ENCODE measurements around the gene LALBA.
"Not testable (repeated sequence)": the region's sequence is repeated elsewhere in the genome, so short reads cannot be mapped to it uniquely, and the experiment has no call there.

Gene LALBA

GRCh38 chr12:48569946-48570345, at the start of gene LALBA:
LALBA (minus strand) TSS chr12:48570046; CDS start chr12:48570020, 26 bp downstream.
- DNase-seq, result no peak

GRCh38 chr12:48618541-48618940, 48.7 kb upstream of the LALBA start:
- no peak for DNase-seq

- DNase-seq, result no peak
These were observed 45.8 kb upstream of the LALBA start for GRCh38 chr12:48615681-48616080.

DNA sequence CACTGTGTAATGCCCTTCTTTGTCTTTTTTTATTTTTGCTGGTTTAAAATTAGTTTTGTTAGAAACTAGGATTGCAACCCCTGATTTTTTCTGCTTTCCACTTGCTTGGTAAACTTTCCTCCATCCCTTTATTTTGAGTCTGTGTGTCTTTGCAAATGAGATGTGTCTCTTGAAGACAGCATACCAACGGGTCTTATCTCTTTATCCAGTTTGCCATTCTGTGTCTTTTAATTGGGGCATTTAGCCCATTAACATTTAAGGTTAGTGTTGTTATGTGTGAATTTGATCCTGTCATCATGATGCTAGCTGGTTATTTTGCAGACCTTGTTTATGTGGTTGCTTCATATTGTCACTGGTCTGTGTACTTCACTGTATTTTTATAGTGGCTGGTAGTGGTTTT, 43.5 kb upstream of the LALBA start:
- DNase-seq, result no peak

DNA sequence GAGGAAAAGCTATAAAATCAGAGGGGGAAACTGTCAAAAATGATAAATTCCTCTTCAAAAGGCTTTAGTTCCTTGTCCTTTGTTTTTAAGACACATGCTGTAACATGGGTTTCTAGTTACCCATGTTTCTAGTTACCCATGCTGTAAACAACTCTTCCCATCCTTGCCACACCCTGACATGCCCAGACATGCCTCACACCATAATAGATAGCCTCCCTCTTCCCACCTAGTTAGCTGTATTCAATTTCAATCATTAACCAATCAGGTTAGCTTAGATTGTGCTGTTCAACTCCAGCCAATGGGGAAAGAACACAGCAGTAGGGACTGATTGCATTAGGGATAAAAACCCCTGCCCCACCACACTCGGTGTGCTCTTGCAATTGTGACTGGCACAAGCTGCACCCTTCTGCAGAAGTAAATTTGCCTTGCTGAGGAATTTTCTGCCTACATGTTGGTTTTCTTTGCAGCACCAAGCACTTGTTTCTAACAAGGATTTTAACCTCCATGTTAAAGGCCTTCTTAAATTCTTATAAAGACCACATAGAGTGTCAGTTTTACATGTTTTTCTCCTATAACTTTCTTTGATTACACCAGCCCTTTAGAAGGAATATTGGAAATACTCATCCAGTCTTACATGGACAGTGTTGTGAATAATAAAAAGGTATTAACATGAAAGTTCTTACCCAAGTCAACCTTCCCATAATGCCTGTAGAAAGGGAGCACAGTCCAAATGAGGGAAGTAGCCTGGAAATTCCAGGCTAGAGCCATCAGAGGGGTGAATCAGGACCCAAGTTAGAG, 32.5 kb upstream of the LALBA start:
- no peak for DNase-seq

GRCh38 chr12:48601013-48601756, 31.3 kb upstream of the LALBA start:
- no peak for DNase-seq

GRCh38 chr12:48600552-48600951, 30.7 kb upstream of the LALBA start:
- no peak for DNase-seq

GRCh38 chr12:48592591-48593086, 22.8 kb upstream of the LALBA start:
- DNase-seq, result no peak

DNA sequence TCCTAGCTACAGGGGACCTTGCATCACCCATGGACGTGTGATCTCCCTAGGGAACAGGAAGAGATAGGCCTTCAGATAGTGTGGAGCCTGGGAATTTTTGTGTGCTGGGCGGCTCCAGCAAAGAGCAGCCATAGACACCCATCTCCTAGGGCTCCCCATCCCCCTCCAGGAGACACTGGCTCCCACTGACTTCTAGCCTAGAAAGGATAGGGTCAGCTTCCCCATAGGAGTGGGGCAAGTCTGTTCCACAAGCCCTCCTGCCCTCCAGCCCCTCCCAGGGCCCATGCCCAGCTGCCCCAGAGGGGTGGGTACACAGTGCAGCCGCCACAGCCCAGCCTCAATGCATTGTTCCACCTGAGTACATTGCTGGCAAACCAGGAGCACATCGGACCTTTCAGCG, 16.5 kb upstream of the LALBA start:
- DNase-seq, result no peak

DNA sequence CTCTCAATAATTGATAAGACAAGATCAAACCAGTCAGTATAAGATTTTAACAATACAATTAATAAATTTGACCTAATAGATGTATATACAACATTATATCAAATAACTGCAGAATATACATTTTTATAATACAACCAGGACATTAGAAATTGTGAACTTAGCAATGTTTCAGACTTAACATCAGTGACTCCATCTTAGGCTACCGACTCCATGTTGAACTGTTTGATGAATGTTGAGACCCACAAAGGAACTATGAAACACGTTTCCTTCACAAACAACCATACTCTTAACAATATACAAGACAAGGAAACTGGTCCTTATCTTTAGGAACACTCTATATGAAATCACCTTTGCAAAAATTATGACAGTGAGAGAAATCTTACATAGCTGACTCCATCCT, 13.9 kb upstream of the LALBA start:
- no peak for DNase-seq

- DNase-seq, result no peak
These were observed 11.0 kb upstream of the LALBA start for GRCh38 chr12:48580831-48581230.

GRCh38 chr12:48572326-48572725, 2.5 kb upstream of the LALBA start:
- DNase-seq, result no peak

- DNase-seq, result no peak
These were observed 2.1 kb downstream of the LALBA start for GRCh38 chr12:48567731-48568130.

- DNase-seq, result no peak
These were observed 11.9 kb downstream of the LALBA start for GRCh38 chr12:48557919-48558318.

GRCh38 chr12:48556631-48557030, 13.2 kb downstream of the LALBA start:
- DNase-seq, result no peak

GRCh38 chr12:48553666-48554343, 16.0 kb downstream of the LALBA start:
- DNase-seq, result not testable (repeated sequence)

DNA sequence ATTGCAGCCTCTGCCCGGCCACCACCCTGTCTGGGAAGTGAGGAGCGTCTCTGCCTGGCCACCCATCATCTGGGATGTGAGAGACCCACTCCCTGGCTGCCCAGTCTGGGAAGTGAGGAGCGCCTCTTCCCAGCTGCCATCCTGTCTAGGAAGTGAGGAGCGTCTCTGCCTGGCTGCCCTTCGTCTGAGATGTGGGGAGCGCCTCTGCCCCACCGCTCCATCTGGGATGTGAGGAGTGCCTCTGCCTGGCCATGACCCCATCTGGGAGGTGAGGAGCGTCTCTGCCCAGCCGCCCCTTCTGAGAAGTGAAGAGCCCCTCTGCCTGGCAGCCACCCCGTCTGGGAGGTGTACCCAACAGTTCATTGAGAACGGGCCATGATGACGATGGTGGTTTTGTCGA, 18.2 kb downstream of the LALBA start:
- not testable (repeated sequence) for DNase-seq

GRCh38 chr12:48547012-48547411, 22.8 kb downstream of the LALBA start:
- DNase-seq, result not testable (repeated sequence)

GRCh38 chr12:48545833-48546469, 23.9 kb downstream of the LALBA start:
- DNase-seq, result no peak

- no peak for DNase-seq
These were observed 27.4 kb downstream of the LALBA start for GRCh38 chr12:48542300-48542928.

GRCh38 chr12:48536602-48537001, 33.2 kb downstream of the LALBA start:
- DNase-seq, result no peak

DNA sequence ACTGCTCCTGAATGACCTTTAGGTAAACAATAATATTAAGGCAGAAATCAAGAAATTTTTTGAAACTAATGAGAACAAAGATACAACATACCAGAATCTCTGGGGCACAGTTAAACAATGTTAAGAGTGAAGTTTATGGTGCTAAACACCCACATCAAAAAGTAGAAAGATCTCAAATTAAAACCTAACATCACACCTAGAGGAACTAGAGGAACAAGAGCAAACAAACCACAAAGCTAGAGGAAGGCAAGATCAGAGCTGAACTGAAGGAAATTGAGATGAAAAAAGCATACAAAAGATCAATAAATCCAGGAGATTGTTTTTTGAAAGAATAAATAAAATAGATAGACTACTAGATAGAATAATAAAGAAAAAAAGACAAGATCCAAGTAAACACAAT, 37.2 kb downstream of the LALBA start:
- DNase-seq, result no peak
